SK-N-SH treated with all-trans-retinoic acid at 6 μM for 48 hours (cell line): ENCODE measurements around the gene FGF11.
A peak's percentile ranks its signal among the peaks of the same experiment; 100 is the strongest.

ENCODE experiments used
- ATAC-seq: fragments of 200-7000 bp; cut with Tn5 transposase; 3 replicates; pipeline ENCODE4 v1.9.1; 2020; ENCODE audit warnings: mild to moderate bottlenecking, moderate library complexity
- BACH2 ChIP-seq: fragments of 250-450 bp; sonication (Bioruptor Pico); IDR thresholded peaks from 2 replicates; pipeline ENCODE4 v1.9.0; 2021; ENCODE audit warnings: mild to moderate bottlenecking, borderline replicate concordance
- CSDC2 ChIP-seq: fragments of 250-450 bp; sonication (Bioruptor Pico); IDR thresholded peaks from 2 replicates; pipeline ENCODE4 v1.5.0; 2020; ENCODE audit warnings: mild to moderate bottlenecking, moderate library complexity
- ESRRG ChIP-seq: fragments of 250-450 bp; sonication (Bioruptor Pico); IDR thresholded peaks from 2 replicates; pipeline ENCODE4 v1.6.1; 2021; ENCODE audit warnings: mild to moderate bottlenecking
- GLIS3 ChIP-seq: fragments of 250-450 bp; sonication (Bioruptor Pico); IDR thresholded peaks from 2 replicates; pipeline ENCODE4 v1.5.0; 2020; ENCODE audit warnings: mild to moderate bottlenecking, moderate library complexity
- ISL1 ChIP-seq: fragments of 250-450 bp; sonication (Bioruptor Pico); IDR thresholded peaks from 2 replicates; pipeline ENCODE4 v2.1.2; 2022; ENCODE audit warnings: mild to moderate bottlenecking, moderate library complexity
- OSR1 ChIP-seq: fragments of 250-450 bp; sonication (Bioruptor Pico); IDR thresholded peaks from 2 replicates; pipeline ENCODE4 v1.8.0; 2022; ENCODE audit warnings: moderate library complexity, mild to moderate bottlenecking, inconsistent platforms
- PPARA ChIP-seq: fragments of 250-450 bp; sonication (Bioruptor Pico); IDR thresholded peaks from 2 replicates; pipeline ENCODE4 v1.5.0; 2020; ENCODE audit warnings: mild to moderate bottlenecking, borderline replicate concordance
- RARB ChIP-seq: fragments of 250-450 bp; sonication (Bioruptor Pico); IDR thresholded peaks from 2 replicates; pipeline ENCODE4 v1.8.0; 2021; ENCODE audit warnings: mild to moderate bottlenecking, moderate library complexity
- SNAI2 ChIP-seq: fragments of 250-450 bp; sonication (Bioruptor Pico); IDR thresholded peaks from 2 replicates; pipeline ENCODE4 v1.5.0; 2020; ENCODE audit warnings: mild to moderate bottlenecking, moderate library complexity
- TCF4 ChIP-seq: fragments of 250-450 bp; sonication (Bioruptor Pico); IDR thresholded peaks from 2 replicates; pipeline ENCODE4 v1.8.0; 2021; ENCODE audit warnings: mild to moderate bottlenecking, moderate library complexity, borderline replicate concordance
- TOX ChIP-seq: fragments of 250-450 bp; sonication (Bioruptor Pico); IDR thresholded peaks from 2 replicates; pipeline ENCODE4 v1.8.0; 2021; ENCODE audit warnings: mild to moderate bottlenecking, moderate library complexity, borderline replicate concordance
- ZC3H10 ChIP-seq: fragments of 250-450 bp; sonication (Bioruptor Pico); IDR thresholded peaks from 2 replicates; pipeline ENCODE4 v1.5.1; 2021; ENCODE audit warnings: mild to moderate bottlenecking, moderate library complexity
- ZFP3 ChIP-seq: fragments of 250-450 bp; sonication (Bioruptor Pico); IDR thresholded peaks from 2 replicates; pipeline ENCODE4 v1.5.0; 2020; ENCODE audit warnings: mild to moderate bottlenecking, moderate library complexity
- ZNF565 ChIP-seq: fragments of 450-650 bp; formaldehyde crosslinking; conservative IDR thresholded peaks from 2 replicates; pipeline ENCODE4 v1.5.0; 2020; ENCODE audit warnings: low read depth, mild to moderate bottlenecking, moderate library complexity
- ZNF8 ChIP-seq: fragments of 450-650 bp; formaldehyde crosslinking; IDR thresholded peaks from 2 replicates; pipeline ENCODE4 v1.5.0; 2020; ENCODE audit warnings: mild to moderate bottlenecking, moderate library complexity
- TF ChIP-seq, protein P1 (sequence below): fragments of 250-450 bp; sonication (Bioruptor Pico); IDR thresholded peaks from 2 replicates; pipeline ENCODE4 v1.5.1; 2020; ENCODE audit warnings: low read depth, mild to moderate bottlenecking, moderate library complexity
- TF ChIP-seq, protein P2 (sequence below): fragments of 250-450 bp; sonication (Bioruptor Pico); IDR thresholded peaks from 2 replicates; pipeline ENCODE4 v1.5.0; 2020; ENCODE audit warnings: mild to moderate bottlenecking, moderate library complexity
- TF ChIP-seq, protein P3 (sequence below): fragments of 250-450 bp; sonication (Bioruptor Pico); IDR thresholded peaks from 2 replicates; pipeline ENCODE4 v1.5.1; 2021; ENCODE audit warnings: mild to moderate bottlenecking, moderate library complexity
- TF ChIP-seq, protein P4 (sequence below): fragments of 250-450 bp; sonication (Bioruptor Pico); IDR thresholded peaks from 2 replicates; pipeline ENCODE4 v1.8.0; 2020; ENCODE audit warnings: mild to moderate bottlenecking, moderate library complexity, borderline replicate concordance

The FGF11 gene

DNA sequence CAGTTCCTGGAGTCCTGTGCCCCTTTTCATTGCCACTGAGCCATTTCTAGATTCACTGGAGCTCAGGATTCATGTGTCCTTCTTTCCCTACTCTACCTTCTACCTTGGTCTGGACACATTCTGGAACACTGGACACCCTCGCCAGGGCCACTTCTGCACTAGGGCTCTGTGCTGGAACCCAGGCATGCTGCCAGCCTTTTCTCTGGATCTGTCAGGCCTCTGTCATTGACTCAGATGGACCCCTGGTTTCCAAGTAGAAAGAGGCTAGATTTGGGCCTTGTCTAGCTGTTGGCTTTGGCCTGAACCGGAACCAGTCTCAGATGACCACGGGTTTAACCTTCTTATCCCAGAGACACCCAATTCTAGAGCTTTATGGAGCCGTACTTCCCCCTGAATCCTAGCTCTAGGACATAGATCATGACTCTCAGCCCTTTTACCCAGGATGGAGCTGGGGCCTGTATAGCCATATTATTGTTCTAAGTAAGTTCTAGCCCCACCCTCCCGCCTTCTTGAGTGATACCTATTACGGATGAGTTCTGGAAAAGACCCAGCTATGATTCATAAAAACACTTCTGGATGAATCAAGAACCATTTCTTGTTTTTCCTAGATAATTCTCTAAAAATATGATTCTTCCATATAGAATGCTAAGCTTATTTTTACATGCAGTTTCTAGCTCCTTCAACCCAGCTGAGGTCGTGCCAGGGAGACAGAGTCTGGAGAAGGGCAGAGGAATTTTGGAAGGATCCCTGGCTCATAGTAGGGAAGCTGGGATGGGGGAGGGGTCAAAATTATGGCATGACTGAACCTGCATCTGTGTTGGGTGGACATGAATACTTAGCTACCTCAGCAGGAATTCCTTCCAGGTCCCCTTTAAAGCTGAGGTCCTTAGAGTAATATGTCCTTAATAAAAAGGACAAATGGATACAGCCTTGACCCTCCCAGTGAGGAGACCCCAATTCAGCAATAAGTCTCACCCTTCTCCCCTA, 4.5 kb downstream of the FGF11 start:
- no peak for ATAC-seq
- TF ChIP-seq TCF4 (CRISPR knock-in tag) (no peak), BACH2 (CRISPR knock-in tag) (no peak), SNAI2 (no peak), ZNF8 (CRISPR knock-in tag) (no peak), ESRRG (CRISPR knock-in tag) (no peak), OSR1 (no peak), ZFP3 (CRISPR knock-in tag) (no peak)

DNA sequence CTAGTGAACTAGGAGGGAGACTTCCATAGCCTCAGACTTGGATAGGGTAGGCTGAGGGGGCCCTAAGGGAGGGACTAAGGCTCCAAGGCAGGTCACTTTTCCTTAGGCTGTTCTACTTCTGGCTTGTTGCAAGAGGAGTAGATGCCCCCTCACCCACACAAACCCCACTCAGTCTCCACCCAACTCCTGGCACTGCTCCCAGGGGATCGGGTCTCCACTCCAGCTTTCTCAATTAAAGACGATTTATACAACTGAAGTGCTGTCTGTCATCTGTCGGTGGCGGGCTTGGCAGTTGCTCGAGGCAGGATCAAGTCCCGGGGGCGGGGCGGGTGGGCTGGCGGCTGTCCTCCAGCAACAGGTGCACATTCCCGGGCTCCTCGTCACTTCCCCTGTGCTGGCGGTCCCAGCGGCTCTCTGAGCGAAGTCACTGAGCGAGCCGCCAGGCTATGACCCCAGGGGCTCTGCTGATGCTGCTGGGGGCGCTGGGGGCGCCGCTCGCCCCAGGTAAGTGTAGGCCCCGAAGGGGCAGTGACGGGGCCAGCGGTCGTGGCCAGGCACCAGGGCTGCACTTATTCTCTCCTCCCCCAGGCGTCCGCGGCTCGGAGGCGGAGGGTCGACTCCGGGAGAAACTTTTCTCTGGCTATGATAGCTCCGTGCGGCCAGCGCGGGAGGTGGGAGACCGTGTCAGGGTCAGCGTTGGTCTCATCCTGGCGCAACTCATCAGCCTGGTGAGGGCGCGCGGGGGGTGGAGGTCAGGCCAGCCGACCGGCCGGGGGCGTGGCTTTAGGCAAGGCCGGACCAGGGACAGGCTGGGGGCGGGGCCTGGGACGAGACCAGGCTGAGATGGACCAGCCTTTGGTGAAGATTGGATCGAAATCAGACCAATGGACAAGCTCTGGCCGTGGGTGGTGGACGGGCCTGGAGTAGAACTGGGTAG, 5.6 kb downstream of the FGF11 start, which contains the start of gene CHRNB1:
TSS of gene CHRNB1 (plus strand) at position 380 of the 937 bp plus-strand sequence. CDS start at position 447, 67 bp downstream.
- TF ChIP-seq CSDC2 (CRISPR knock-in tag) (no peak), ISL1 (CRISPR knock-in tag) (no peak), ZNF565 (no peak), TCF4 (CRISPR knock-in tag) (no peak), GLIS3 (CRISPR knock-in tag) (no peak), PPARA (CRISPR knock-in tag) (no peak), RARB (no peak), ZC3H10 (CRISPR knock-in tag) (no peak), ZFP3 (CRISPR knock-in tag) (no peak), BACH2 (CRISPR knock-in tag) (no peak)
- TF ChIP-seq, protein P1, sequence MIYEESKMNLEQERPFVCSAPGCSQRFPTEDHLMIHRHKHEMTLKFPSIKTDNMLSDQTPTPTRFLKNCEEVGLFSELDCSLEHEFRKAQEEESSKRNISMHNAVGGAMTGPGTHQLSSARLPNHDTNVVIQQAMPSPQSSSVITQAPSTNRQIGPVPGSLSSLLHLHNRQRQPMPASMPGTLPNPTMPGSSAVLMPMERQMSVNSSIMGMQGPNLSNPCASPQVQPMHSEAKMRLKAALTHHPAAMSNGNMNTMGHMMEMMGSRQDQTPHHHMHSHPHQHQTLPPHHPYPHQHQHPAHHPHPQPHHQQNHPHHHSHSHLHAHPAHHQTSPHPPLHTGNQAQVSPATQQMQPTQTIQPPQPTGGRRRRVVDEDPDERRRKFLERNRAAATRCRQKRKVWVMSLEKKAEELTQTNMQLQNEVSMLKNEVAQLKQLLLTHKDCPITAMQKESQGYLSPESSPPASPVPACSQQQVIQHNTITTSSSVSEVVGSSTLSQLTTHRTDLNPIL (CRISPR knock-in tag) = no peak
- TF ChIP-seq, protein P2, sequence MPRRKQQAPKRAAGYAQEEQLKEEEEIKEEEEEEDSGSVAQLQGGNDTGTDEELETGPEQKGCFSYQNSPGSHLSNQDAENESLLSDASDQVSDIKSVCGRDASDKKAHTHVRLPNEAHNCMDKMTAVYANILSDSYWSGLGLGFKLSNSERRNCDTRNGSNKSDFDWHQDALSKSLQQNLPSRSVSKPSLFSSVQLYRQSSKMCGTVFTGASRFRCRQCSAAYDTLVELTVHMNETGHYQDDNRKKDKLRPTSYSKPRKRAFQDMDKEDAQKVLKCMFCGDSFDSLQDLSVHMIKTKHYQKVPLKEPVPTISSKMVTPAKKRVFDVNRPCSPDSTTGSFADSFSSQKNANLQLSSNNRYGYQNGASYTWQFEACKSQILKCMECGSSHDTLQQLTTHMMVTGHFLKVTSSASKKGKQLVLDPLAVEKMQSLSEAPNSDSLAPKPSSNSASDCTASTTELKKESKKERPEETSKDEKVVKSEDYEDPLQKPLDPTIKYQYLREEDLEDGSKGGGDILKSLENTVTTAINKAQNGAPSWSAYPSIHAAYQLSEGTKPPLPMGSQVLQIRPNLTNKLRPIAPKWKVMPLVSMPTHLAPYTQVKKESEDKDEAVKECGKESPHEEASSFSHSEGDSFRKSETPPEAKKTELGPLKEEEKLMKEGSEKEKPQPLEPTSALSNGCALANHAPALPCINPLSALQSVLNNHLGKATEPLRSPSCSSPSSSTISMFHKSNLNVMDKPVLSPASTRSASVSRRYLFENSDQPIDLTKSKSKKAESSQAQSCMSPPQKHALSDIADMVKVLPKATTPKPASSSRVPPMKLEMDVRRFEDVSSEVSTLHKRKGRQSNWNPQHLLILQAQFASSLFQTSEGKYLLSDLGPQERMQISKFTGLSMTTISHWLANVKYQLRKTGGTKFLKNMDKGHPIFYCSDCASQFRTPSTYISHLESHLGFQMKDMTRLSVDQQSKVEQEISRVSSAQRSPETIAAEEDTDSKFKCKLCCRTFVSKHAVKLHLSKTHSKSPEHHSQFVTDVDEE (CRISPR knock-in tag) = no peak
- TF ChIP-seq, protein P3, sequence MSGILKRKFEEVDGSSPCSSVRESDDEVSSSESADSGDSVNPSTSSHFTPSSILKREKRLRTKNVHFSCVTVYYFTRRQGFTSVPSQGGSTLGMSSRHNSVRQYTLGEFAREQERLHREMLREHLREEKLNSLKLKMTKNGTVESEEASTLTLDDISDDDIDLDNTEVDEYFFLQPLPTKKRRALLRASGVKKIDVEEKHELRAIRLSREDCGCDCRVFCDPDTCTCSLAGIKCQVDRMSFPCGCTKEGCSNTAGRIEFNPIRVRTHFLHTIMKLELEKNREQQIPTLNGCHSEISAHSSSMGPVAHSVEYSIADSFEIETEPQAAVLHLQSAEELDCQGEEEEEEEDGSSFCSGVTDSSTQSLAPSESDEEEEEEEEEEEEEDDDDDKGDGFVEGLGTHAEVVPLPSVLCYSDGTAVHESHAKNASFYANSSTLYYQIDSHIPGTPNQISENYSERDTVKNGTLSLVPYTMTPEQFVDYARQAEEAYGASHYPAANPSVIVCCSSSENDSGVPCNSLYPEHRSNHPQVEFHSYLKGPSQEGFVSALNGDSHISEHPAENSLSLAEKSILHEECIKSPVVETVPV = no peak
- TF ChIP-seq, protein P4, sequence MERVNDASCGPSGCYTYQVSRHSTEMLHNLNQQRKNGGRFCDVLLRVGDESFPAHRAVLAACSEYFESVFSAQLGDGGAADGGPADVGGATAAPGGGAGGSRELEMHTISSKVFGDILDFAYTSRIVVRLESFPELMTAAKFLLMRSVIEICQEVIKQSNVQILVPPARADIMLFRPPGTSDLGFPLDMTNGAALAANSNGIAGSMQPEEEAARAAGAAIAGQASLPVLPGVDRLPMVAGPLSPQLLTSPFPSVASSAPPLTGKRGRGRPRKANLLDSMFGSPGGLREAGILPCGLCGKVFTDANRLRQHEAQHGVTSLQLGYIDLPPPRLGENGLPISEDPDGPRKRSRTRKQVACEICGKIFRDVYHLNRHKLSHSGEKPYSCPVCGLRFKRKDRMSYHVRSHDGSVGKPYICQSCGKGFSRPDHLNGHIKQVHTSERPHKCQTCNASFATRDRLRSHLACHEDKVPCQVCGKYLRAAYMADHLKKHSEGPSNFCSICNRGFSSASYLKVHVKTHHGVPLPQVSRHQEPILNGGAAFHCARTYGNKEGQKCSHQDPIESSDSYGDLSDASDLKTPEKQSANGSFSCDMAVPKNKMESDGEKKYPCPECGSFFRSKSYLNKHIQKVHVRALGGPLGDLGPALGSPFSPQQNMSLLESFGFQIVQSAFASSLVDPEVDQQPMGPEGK (CRISPR knock-in tag) = no peak
- TF ChIP-seq, all 23 proteins: peak for 0
- peak; percentile 69 for ATAC-seq

DNA sequence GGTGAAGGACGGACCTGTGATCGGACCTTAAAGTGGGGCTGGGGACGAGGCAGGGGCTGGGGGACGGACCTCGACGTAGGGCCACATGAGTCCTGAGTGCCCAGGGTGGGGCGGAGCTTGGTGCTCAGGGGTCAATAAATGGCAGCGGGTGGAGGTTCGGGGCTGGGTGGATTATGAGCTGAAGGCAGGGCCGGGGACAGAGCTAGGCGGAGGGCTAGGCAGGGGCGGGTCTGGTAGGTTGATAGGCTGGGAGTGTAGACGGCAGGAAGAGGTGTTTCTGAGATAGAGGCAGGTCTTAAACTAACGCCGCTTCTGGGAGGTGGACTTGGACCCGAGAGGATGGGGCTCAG, 6.3 kb downstream of the FGF11 start:
- peak; percentile 61 for ATAC-seq
- no peak for TF ChIP-seq TOX (CRISPR knock-in tag)
- TF ChIP-seq, all 23 proteins: peak for 0

DNA sequence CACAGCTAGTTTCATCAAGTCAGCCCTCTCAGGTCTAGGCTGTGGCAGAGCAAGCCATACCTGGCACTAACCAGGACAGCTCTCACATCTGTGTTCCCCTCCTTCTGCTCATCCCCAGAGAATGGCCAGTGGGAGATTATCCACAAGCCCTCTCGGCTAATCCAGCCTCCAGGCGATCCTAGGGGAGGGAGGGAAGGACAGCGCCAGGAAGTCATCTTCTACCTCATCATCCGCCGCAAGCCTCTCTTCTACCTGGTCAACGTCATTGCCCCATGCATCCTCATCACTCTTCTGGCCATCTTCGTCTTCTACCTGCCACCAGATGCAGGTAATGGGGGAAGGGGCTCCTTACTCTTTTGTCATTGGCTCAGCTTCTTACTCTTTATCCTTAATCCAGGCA, 9.1 kb downstream of the FGF11 start:
- no peak for ATAC-seq
- TF ChIP-seq ISL1 (CRISPR knock-in tag) (no peak), ZFP3 (CRISPR knock-in tag) (no peak), PPARA (CRISPR knock-in tag) (no peak), ZC3H10 (CRISPR knock-in tag) (no peak), ZNF8 (CRISPR knock-in tag) (no peak), BACH2 (CRISPR knock-in tag) (no peak), TCF4 (CRISPR knock-in tag) (no peak)
- TF ChIP-seq, protein P3 = no peak
- TF ChIP-seq, protein P4 (CRISPR knock-in tag) = no peak
- TF ChIP-seq, protein P1 (CRISPR knock-in tag) = no peak
